HFFc6 (cell line): ENCODE data around the gene CRMP1. TPM values are rescaled to one million over a fixed set of nuclear protein-coding genes. Genes with fewer than 3 reads are reported as not detected.

Experiments used
- DNase-seq: peaks from one replicate; pipeline ENCODE4 v3.0.0-alpha.2; 2018
- H3K27ac Mint-ChIP-seq: 2 replicates; pipeline ENCODE4 v1.8.0; 2020; ENCODE audit warnings: mild to moderate bottlenecking, mixed read lengths
- H3K27me3 Mint-ChIP-seq: 2 replicates; pipeline ENCODE4 v1.8.0; 2021; ENCODE audit warnings: mild to moderate bottlenecking, moderate library complexity, mixed read lengths; ENCODE audit not compliant: insufficient read depth
- H3K36me3 Mint-ChIP-seq: 2 replicates; pipeline ENCODE4 v1.8.0; 2021; ENCODE audit warnings: low read depth, mixed read lengths
- H3K4me1 Mint-ChIP-seq: 2 replicates; pipeline ENCODE4 v1.8.0; 2020; ENCODE audit warnings: low read depth, mixed read lengths
- H3K4me3 Mint-ChIP-seq: 2 replicates; pipeline ENCODE4 v1.8.0; 2020; ENCODE audit warnings: mild to moderate bottlenecking, moderate library complexity, mixed read lengths
- H3K9me3 Mint-ChIP-seq: 2 replicates; pipeline ENCODE4 v1.8.0; 2020; ENCODE audit warnings: mild to moderate bottlenecking, mixed read lengths
- CTCF ChIP-seq: fragments of 200-600 bp; sonication (generic); IDR thresholded peaks from 2 replicates; pipeline ENCODE4 v1.5.0; 2021; ENCODE audit warnings: antibody characterized with exemption, mild to moderate bottlenecking
- total RNA-seq, 6 experiments: library from RNA; stranded (reverse); fragmentation: NEBNext Ultra II Directional; extraction: Animal tissue kit (Norgen Biotek cat#: 25700); gene quantifications; 2 replicates in 1 of 6; 3 replicates in 5 of 6; pipeline ENCODE4 v1.2.3, GENCODE V29; 2021

Gene CRMP1
- total RNA-seq, 6 experiments from 2014 or later, result not detected

GRCh38 chr4:5784021-5784420 is 108.9 kb downstream of the CRMP1 start:
- Mint-ChIP-seq H3K4me1 (peaks cover 43% of the 10 kb centered on the region), H3K36me3 (peaks cover 60% of the 10 kb centered on the region), H3K27me3 (peaks cover 3% of the 10 kb centered on the region; the same call in 1 of the 2 replicates), H3K27ac (0 out of 2 replicates have a peak overlapping the region, but pooled peaks have one; percentile 29), H3K4me3 (no peak overlapping the region), H3K9me3 (no peaks in the 10 kb centered on the region)
- no peak for TF ChIP-seq CTCF
- no peak for DNase-seq

GRCh38 chr4:5783486-5783885 is 109.4 kb downstream of the CRMP1 start:
- no peak overlapping the region for H3K4me3 Mint-ChIP-seq
- peaks cover 3% of the 10 kb centered on the region; the same call in 1 of the 2 replicates for H3K27me3 Mint-ChIP-seq
- peaks cover 43% of the 10 kb centered on the region for H3K4me1 Mint-ChIP-seq
- no peak for DNase-seq
- H3K36me3 Mint-ChIP-seq, result peaks cover 58% of the 10 kb centered on the region
- no peaks in the 10 kb centered on the region for H3K9me3 Mint-ChIP-seq
- no peak for TF ChIP-seq CTCF
- H3K27ac Mint-ChIP-seq, result no peak overlapping the region

- peaks cover 43% of the 10 kb centered on the region for H3K4me1 Mint-ChIP-seq
- H3K9me3 Mint-ChIP-seq, result no peaks in the 10 kb centered on the region
- peak overlapping the region; percentile 10; the same call in 1 of the 2 replicates for H3K27ac Mint-ChIP-seq
- no peak for DNase-seq
- peaks cover 52% of the 10 kb centered on the region for H3K36me3 Mint-ChIP-seq
- H3K27me3 Mint-ChIP-seq, result peaks cover 3% of the 10 kb centered on the region; the same call in 1 of the 2 replicates
- TF ChIP-seq CTCF, result no peak
- no peak overlapping the region for H3K4me3 Mint-ChIP-seq
Observed at GRCh38 chr4:5782829-5783476, 109.9 kb downstream of the CRMP1 start.

GRCh38 chr4:5781691-5782090 is 111.2 kb downstream of the CRMP1 start:
- DNase-seq, result no peak
- Mint-ChIP-seq H3K27me3 (peaks cover 3% of the 10 kb centered on the region; the same call in 1 of the 2 replicates), H3K4me3 (no peak overlapping the region), H3K36me3 (peaks cover 54% of the 10 kb centered on the region), H3K9me3 (peaks cover 9% of the 10 kb centered on the region), H3K4me1 (peaks cover 39% of the 10 kb centered on the region), H3K27ac (peak overlapping the region; percentile 42; the same call in 1 of the 2 replicates)
- no peak for TF ChIP-seq CTCF

GRCh38 chr4:5780831-5781480 is 111.9 kb downstream of the CRMP1 start:
- no peak for TF ChIP-seq CTCF
- Mint-ChIP-seq H3K9me3 (peaks cover 16% of the 10 kb centered on the region), H3K4me1 (peaks cover 32% of the 10 kb centered on the region), H3K4me3 (0 out of 2 replicates have a peak overlapping the region, but pooled peaks have one; percentile 13), H3K36me3 (peaks cover 54% of the 10 kb centered on the region), H3K27me3 (peaks cover 1% of the 10 kb centered on the region; the same call in 1 of the 2 replicates), H3K27ac (peak overlapping the region; percentile 92)
- DNase-seq, result peak; percentile 79
